B cell (primary cell): ENCODE results near the gene ERC1. TPM values are rescaled to one million over a fixed set of nuclear protein-coding genes. Genes with fewer than 3 reads are reported as not detected.

Source experiments
- ATAC-seq: fragments of 200-7000 bp; cut with Tn5 transposase; one replicate; pipeline ENCODE4 v1.10.0; 2021; ENCODE audit warnings: low read depth, mild to moderate bottlenecking, moderate number of reproducible peaks, moderate library complexity
- CTCF ChIA-PET: fragments of 350-600 bp; sonication (Branson Sonifier 250); formaldehyde crosslinking; loops from one replicate; lab custom pipeline; 2021; ENCODE audit warnings: antibody characterized with exemption, inconsistent platforms; lab: Charles Lee
- POLR2A ChIA-PET: fragments of 350-600 bp; sonication (Branson Sonifier 250); formaldehyde crosslinking; loops from one replicate; lab custom pipeline; 2021; ENCODE audit warnings: antibody characterized with exemption; lab: Charles Lee
- DNase-seq: peaks from one replicate; pipeline ENCODE4 v3.0.0; 2013
- H2AFZ ChIP-seq: 2 replicates; pipeline ENCODE4 v1.6.1; 2012; ENCODE audit warnings: mild to moderate bottlenecking, low read depth, low read length; ENCODE audit not compliant: insufficient read depth, poor library complexity, severe bottlenecking
- H3K27ac ChIP-seq, 2 donors: 1 replicate in 1 of 2; 2 replicates in 1 of 2; pipeline ENCODE4 v1.5.1; 2012 to 2013; ENCODE audit warnings: low read length in 2 of 2, mild to moderate bottlenecking in 2 of 2, moderate library complexity in 1 of 2
- H3K27me3 ChIP-seq, 4 experiments: fragments of 200-600 bp in 1 of 4; sonication (generic) in 1 of 4; replicated peaks in 1 of 4; 1 replicate in 2 of 4; 2 replicates in 2 of 4; pipeline versions ENCODE4 v1.6.1 to v1.7.0; 2013 to 2016; ENCODE audit warnings: low read length in 3 of 4, mild to moderate bottlenecking in 2 of 4, mixed read lengths in 1 of 4, moderate library complexity in 1 of 4; ENCODE audit not compliant: insufficient read depth in 4 of 4, control insufficient read depth in 3 of 4; ENCODE audit errors: control extremely low read depth in 1 of 4
- H3K36me3 ChIP-seq, 2 experiments: replicated peaks in 1 of 2; 1 replicate in 1 of 2; 2 replicates in 1 of 2; pipeline versions ENCODE4 v1.6.1 to v1.7.1; 2013; ENCODE audit warnings: low read length in 1 of 2; ENCODE audit not compliant: insufficient read depth in 2 of 2, control insufficient read depth in 1 of 2; ENCODE audit errors: control extremely low read depth in 1 of 2, extremely low read depth in 1 of 2
- H3K4me1 ChIP-seq, 2 donors: fragments of 200-600 bp in 1 of 2; sonication (generic) in 1 of 2; 1 replicate in 1 of 2; 2 replicates in 1 of 2; pipeline versions ENCODE4 v1.5.1 to v1.6.1; 2013 to 2017; ENCODE audit warnings: low read length in 2 of 2; ENCODE audit not compliant: control insufficient read depth in 2 of 2, insufficient read depth in 2 of 2
- H3K4me2 ChIP-seq: replicated peaks from 2 replicates; pipeline ENCODE3; 2012; ENCODE audit warnings: mild to moderate bottlenecking, low read depth, low read length; ENCODE audit not compliant: poor library complexity, severe bottlenecking
- H3K4me3 ChIP-seq, 5 experiments: fragments of 200-600 bp in 1 of 5; sonication (generic) in 1 of 5; 1 replicate in 3 of 5; 2 replicates in 2 of 5; pipeline versions ENCODE4 v1.5.1 to v1.7.0; 2011 to 2016; ENCODE audit warnings: low read length in 4 of 5, mild to moderate bottlenecking in 4 of 5, low read depth in 2 of 5, control low read depth in 1 of 5, moderate library complexity in 1 of 5; ENCODE audit not compliant: insufficient read depth in 1 of 5; ENCODE audit errors: control extremely low read depth in 1 of 5, extremely low read depth in 1 of 5
- H3K79me2 ChIP-seq: fragments of 200-600 bp; sonication (generic); one replicate; pipeline ENCODE4 v1.6.0; 2016; ENCODE audit warnings: low read length; ENCODE audit not compliant: control insufficient read depth, insufficient read depth
- H3K9ac ChIP-seq: fragments of 200-600 bp; sonication (generic); 2 replicates; pipeline ENCODE4 v1.6.1; 2017; ENCODE audit warnings: mild to moderate bottlenecking, low read length, moderate library complexity
- H3K9me3 ChIP-seq, 3 donors: one replicate each; pipeline versions ENCODE4 v1.6.1 to v1.7.1; 2013; ENCODE audit warnings: low read length in 2 of 3; ENCODE audit not compliant: control insufficient read depth in 2 of 3, insufficient read depth in 1 of 3; ENCODE audit errors: control extremely low read depth in 1 of 3
- H4K20me1 ChIP-seq: 2 replicates; pipeline ENCODE4 v1.6.0; 2012; ENCODE audit warnings: mild to moderate bottlenecking, low read length; ENCODE audit not compliant: insufficient read depth, control insufficient read depth, poor library complexity, severe bottlenecking
- H3K27ac Mint-ChIP-seq: one replicate; pipeline ENCODE4 v1.8.0; 2021; ENCODE audit warnings: mixed read lengths
- H3K27me3 Mint-ChIP-seq: one replicate; pipeline ENCODE4 v1.8.0; 2021; ENCODE audit warnings: mixed read lengths
- H3K4me1 Mint-ChIP-seq: one replicate; pipeline ENCODE4 v1.8.0; 2021; ENCODE audit warnings: mixed read lengths
- H3K4me3 Mint-ChIP-seq: one replicate; pipeline ENCODE4 v1.8.0; 2021; ENCODE audit warnings: mixed read lengths
- H3K9me3 Mint-ChIP-seq: one replicate; pipeline ENCODE4 v1.8.0; 2022; ENCODE audit warnings: mixed read lengths; ENCODE audit not compliant: insufficient read depth
- CTCF ChIP-seq: fragments of 200-600 bp; IDR thresholded peaks from one replicate; pipeline ENCODE4 v1.8.0; 2022; ENCODE audit warnings: antibody characterized with exemption, mild to moderate bottlenecking
- EZH2 ChIP-seq: IDR thresholded peaks from 2 replicates; pipeline ENCODE4 v1.6.1; 2012; ENCODE audit warnings: borderline replicate concordance, low read depth, mild to moderate bottlenecking, moderate library complexity, low read length; ENCODE audit not compliant: insufficient read depth, poor library complexity, severe bottlenecking
- WGBS: methylation state at CpG from one replicate; pipeline ENCODE4 v1.1.5; 2013; ENCODE audit warnings: missing lambda C conversion rate; ENCODE audit not compliant: insufficient coverage; 5-methylcytosine and 5-hydroxymethylcytosine counted together
- intact Hi-C: fragments of 100-400 bp; cut with micrococcal nuclease; formaldehyde crosslinking; loops from one replicate; pipeline ENCODE4 v1.10.0; 2022
- polyA plus RNA-seq: library from polyadenylated mRNA; depleted of rRNA; stranded (reverse); fragments of >200 nt; gene quantifications from 2 replicates; pipeline ENCODE4 v1.2.3, GENCODE V29; 2012
- total RNA-seq, 2 donors: library from RNA; stranded (reverse); fragments of 120-200 nt in 1 of 2; gene quantifications; 1 replicate in 1 of 2; 2 replicates in 1 of 2; pipeline versions ENCODE4 v1.2.3 to v1.2.4, GENCODE V29; 2013 to 2022

The ERC1 gene
- total and polyA plus RNA-seq, 2 donors (not counting 1 experiment from before 2014, with no cell fraction given) = 4.0 to 77.6 TPM

GRCh38 chr12:1350934-1351240 lies 359.9 kb downstream of the ERC1 start:
- H3K79me2 ChIP-seq = no peaks in the 10 kb centered on the region
- no peak overlapping the region for H3K4me2 ChIP-seq
- H3K27me3 ChIP-seq = no peaks in the 10 kb centered on the region
- no peak overlapping the region for H2AFZ ChIP-seq
- H3K36me3 ChIP-seq = no peaks in the 10 kb centered on the region
- H3K4me1 ChIP-seq = no peaks in the 10 kb centered on the region
- ChIA-PET CTCF (no interaction called here), POLR2A (no interaction called here)
- H4K20me1 ChIP-seq = peaks cover 3% of the 10 kb centered on the region
- ATAC-seq (no peak), DNase-seq (no peak)
- peaks cover 3% of the 10 kb centered on the region for H3K4me1 Mint-ChIP-seq
- intact Hi-C loops = no loop called here
- H3K9me3 ChIP-seq = no peaks in the 10 kb centered on the region
- H3K9ac ChIP-seq = no peak overlapping the region
- no peak overlapping the region for H3K4me3 ChIP-seq
- no peaks in the 10 kb centered on the region for H3K27me3 Mint-ChIP-seq
- H3K27ac ChIP-seq = no peak overlapping the region
- WGBS = no CpG with 5 or more reads among the region's 1 CpG
- no peaks in the 10 kb centered on the region for H3K9me3 Mint-ChIP-seq
- H3K4me3 Mint-ChIP-seq = no peak overlapping the region
- no peak for TF ChIP-seq CTCF
- no peak for TF ChIP-seq EZH2
- H3K27ac Mint-ChIP-seq = no peak overlapping the region

GRCh38 chr12:1351926-1352325 lies 360.9 kb downstream of the ERC1 start:
- H3K4me1 Mint-ChIP-seq = peaks cover 2% of the 10 kb centered on the region
- no peaks in the 10 kb centered on the region for H3K36me3 ChIP-seq
- H2AFZ ChIP-seq = no peak overlapping the region
- no peak overlapping the region for H3K27ac ChIP-seq
- no peak for TF ChIP-seq CTCF
- TF ChIP-seq EZH2 = no peak
- ATAC-seq = no peak
- POLR2A ChIA-PET = no interaction called here
- H3K4me2 ChIP-seq = no peak overlapping the region
- no peaks in the 10 kb centered on the region for H3K9me3 ChIP-seq
- no peaks in the 10 kb centered on the region for H3K27me3 ChIP-seq
- H3K79me2 ChIP-seq = no peaks in the 10 kb centered on the region
- no peaks in the 10 kb centered on the region for H3K9me3 Mint-ChIP-seq
- no peak for DNase-seq
- no peak overlapping the region for H3K4me3 Mint-ChIP-seq
- no peaks in the 10 kb centered on the region for H3K4me1 ChIP-seq
- H3K27ac Mint-ChIP-seq = no peak overlapping the region
- intact Hi-C loops = no loop called here
- H3K27me3 Mint-ChIP-seq = no peaks in the 10 kb centered on the region
- WGBS = 100% methylated on average over 1 of the region's 2 CpGs
- no peak overlapping the region for H3K4me3 ChIP-seq
- CTCF ChIA-PET = interaction anchor here (1.0 kb wide), 1 partner anchor 44 kb away, joined by 3 read pairs; no protein-coding TSS in a partner anchor
- peaks cover 4% of the 10 kb centered on the region for H4K20me1 ChIP-seq
- no peak overlapping the region for H3K9ac ChIP-seq
